NK-92 (cell line): ENCODE results near the gene SLC25A44.
A peak's percentile ranks its signal among the peaks of the same experiment; 100 is the strongest.

ENCODE experiments used
- DNase-seq: peaks from one replicate; lab custom pipeline; 2025; ENCODE audit not compliant: unreplicated experiment; lab: John Stamatoyannopoulos, UW

The SLC25A44 gene, protein sequence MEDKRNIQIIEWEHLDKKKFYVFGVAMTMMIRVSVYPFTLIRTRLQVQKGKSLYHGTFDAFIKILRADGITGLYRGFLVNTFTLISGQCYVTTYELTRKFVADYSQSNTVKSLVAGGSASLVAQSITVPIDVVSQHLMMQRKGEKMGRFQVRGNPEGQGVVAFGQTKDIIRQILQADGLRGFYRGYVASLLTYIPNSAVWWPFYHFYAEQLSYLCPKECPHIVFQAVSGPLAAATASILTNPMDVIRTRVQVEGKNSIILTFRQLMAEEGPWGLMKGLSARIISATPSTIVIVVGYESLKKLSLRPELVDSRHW

DNA sequence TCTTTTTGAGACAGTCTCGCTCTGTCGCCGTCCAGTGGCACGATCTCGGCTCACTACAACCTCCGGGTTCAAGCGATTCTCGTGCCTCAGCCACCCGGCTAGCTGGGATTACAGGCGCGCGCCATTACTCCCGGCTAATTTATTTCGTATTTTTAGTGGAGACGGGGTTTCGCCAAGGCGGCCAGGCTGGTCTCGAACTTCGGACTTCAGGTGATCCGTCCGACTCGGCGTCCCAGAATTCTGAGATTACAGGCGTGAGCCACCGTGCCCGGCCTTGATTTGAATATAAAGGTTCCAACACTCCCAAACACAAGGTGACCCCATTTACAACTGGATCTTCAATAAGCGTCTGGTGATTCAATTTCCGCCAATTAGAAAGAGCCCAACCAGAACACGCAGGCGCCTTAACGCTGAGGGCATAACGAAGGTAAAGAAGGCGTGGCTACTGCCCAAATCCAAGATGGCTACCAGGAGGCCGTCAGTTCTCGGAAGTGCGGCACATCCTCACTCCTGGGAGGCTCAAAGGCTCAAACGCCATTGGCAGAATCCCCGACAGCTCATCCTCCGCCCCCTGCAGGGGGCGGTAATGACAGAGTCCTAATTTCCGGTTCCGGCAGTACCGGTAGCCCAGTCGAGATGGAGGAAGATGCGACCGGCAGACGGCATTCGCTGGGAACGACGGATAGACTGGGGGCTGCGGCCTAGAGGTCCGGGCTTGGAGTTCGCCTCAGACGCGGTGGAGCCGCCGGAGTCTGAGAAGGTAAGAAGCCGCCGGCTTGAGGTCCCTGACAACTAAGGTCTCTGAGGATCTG is at the start of gene SLC25A44:
Gene SLC25A44, plus strand, starts transcription at position 617 of the 812 bp plus-strand sequence. CDS start 5,744 bp downstream, outside the sequence.
- DNase-seq, result peak; percentile 82

DNA sequence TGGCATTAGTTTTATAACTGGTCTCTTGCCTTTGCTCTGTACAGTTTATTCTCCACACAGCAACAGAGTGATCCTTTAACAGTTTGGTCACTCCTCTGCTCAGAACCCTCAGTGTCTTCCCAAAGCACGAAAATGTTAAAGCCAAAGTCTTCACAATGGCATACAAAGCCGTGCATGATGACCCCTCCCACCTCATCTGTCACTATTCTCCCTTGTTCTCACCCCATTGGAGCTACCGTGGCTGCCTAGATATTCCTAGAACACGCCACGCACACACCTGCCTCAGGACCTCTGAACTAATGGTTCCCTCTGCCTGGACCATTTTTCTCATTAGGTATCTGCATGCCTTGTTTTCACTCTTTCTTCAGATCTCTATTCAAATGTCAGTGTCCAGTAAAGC is 49.2 kb upstream of the SLC25A44 start:
- no peak for DNase-seq

DNA sequence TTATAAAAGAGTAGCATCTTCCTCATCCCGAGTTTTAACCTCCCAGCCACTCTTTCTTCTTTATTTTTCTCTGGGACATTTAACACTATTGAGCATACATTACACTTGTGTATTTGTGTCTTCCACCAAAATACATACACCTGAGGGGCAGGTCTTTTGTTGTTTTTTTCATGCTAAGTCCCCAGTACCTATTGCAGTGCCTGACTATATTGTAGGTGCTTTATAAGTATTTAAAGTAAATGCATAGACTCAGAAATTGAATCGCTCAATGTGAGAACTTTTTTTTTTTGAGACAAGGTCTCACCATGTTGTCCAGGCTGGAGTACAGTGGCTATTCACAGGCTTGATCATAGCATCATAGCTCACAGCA is 48.3 kb upstream of the SLC25A44 start:
- DNase-seq, result no peak

DNA sequence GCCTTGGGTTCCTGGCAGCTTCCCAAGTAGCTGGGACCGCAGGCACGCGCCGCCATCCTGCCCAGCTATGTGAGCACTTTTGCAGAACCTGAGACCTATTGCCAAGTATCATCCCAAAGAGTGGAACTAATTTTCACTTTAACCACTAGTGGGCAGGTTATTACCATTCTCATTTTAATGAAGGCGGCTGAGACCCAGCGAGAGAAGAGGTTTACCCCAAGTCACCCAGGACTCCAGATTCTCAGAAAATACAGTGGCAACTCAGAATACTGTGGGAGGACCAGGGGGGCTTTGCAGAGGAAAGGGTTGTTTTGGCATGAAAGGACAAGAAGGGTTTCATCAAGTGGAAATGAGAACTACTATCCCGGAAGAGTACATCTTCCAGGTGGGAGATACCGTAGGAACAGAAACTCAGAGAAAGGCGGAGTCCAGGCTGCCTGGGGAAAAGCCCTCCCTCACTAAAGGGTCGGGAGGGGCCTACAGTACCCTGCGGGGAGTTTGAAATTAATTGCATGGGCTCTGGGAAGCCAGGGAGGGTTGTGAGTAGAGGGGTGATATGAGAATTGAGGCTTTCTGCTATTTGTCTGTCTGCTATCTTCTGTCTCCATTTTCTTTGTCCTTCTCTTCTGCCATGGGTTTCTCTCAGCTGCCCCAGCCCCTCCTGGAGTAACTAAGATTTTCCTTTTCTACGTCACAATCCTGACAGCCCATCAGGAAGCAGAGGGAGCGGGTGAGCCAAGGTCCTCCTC is 47.7 kb upstream of the SLC25A44 start:
- DNase-seq, result no peak

DNA sequence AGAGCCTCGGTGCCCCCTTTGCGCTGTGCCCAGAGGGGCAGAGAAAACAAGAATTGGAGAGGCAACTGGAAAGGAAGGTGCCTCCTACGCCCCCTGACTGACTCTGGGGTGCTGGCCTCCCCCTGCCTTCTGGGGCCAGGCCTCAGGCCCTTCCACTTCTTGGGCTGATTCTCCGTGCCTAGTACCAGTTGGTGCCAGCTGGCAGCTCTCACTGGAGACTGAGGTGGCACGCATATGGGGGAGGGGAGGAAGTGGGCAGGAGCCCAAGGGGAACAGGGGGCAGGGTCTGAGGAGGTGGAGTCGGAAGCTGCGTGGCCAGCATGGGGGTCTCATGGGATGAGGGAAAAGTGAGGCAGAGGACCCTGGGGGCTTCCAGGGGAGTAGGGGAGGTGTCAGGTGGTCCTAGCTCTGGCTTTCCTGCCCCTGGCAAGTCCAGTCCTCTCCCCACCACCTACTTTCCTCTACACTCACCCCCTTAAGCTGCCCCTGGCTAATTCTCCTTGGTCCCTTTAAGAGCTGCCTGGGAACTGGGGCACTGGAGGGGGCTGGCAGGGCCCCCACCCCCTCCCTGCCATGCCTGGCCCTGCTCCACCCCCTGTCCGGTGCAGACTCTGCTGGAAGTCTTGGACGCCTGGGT is 47.0 kb upstream of the SLC25A44 start:
- DNase-seq, result no peak

DNA sequence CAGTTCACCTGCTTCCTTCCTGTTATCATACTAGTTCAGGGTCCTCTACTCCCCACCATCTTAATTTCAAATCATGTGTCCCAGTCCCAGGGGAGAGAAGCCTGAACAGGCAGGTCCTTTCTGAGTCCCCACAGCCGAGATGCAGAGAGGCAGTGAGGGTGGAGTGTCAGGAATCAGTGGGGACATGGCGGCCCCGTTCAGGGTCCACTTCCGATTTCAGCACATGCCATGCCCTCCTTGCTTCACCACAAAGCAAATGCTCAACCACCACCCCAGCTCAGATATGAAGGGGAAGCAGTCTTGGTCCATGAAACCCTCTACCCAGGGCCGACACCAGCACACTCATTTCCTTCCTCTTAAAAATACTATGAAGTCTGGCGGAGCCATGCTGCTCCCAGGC is 45.7 kb upstream of the SLC25A44 start:
- no peak for DNase-seq

DNA sequence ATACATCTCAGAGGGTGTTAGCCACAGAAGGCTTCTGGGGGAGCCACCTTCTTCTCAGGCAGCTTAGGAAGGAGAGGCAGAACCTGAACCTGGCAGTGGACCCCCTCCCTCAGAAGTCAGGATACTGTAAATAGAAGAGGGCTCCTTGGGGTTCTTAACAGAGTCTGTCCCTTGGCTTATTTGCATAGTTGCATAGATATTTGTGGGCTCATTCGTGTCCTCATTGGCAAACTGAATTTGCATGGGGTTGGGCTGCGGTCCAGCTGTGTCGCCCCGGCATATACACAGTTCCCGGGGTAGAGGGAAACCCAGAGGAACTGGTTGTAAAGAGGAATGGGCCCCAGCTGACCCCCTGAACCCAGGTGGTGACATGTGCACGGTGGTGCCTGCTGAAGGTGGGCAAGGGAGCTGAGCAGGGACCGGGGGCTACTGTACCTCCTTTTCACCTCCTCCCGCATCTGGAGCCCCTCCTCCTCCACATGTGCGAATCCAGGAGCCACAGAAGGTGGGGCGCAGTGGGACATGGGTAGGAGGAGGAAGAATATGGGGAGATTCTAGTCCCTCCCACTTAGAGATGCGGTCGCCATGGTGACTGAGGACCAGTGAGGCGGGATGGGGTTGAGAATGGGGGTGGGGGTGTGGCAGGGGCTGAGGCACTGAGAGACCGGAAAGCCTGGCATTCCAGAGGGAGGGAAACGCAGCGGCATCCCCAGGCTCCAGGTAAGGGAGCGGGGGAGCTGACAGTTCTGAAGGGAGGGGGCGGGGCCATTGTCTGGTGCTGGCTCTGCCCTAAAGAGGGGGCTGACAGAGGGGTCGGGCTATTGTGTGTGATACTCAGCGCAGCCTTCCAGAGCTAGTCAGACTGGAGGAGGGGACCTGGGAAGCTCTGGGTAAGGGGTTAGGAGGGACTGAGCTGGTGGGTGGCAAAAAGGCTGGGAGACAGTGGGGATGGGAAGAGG is 44.3 kb upstream of the SLC25A44 start:
- DNase-seq, result no peak

DNA sequence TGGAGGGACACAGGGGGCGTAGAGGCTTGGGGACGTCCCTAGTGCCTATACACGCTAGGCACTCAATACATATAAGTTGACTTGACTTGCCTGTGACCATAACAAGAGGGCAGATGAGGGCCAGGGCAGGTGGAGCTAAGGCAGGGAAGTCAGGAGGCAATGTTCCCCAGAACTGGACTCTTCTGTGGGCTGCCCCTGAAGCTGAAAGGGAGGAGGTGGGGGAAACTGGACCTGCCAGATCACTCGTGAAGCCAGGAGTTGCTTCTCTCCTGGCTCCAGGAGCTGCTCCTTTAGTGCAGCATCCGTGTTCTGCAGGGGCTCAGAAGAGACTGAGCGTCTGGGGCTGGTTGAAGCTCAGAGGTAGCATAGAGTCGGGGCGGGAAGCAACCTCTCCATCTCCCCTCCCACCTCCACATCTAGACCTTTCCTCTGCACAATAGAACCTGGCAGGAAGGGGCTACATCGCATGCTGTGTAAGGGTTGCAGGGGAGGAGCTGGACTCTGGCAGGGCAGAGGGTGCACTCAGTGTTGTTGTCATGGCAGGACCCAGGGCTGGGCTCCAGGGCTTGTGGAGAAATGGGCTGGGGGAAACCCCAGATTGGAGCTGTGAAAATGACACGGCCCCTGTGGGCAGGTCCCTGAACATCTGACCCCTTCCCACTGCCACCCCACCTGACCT is 43.4 kb upstream of the SLC25A44 start:
- DNase-seq, result no peak

DNA sequence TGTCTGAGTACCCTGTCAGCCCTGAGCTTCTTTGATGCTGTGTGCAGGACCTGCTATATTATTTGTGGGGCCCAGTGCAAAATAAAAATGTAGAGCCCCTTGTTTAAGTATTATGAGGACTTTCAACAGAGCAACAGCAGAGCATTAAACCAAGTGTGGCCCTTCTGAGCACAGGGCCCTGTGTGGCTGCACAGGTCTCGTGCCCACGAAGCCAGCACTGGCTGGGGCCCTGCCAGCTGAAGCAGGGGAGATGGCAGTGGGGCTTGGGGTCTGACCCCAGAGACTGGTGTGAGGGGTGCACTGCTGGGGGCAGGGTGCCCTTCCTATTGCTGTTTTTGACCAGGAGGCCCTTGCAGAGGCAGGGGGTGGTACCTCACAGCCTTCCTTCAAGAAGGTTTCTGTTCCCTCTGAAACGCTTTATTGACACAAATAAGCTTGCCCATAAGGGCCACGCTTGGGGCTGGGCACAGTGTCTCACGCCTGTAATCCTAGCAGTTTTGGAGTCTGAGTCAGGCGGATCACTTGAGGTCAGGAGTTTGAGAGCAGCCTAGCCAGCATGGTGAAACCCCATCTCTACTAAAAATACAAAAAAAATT is 42.7 kb upstream of the SLC25A44 start:
- no peak for DNase-seq

DNA sequence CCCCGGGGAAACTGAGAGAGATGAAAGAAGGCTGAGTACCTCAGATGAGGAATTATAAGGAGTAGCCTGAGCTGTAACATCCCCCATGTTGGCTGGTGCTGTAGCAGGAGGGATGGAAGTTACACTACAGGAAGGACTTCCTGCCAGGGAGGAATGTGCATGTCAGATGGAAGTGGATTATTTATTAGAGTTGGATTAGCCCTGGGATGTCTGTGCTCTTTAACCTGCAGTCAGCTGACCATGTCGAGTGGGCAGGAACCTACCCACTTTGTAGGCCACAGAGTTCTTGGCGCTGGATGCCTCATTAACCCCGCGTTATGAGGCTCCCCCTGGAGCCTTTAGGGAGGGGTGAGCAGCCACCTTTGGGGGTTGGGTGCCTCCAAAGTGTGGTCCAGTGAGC is 41.3 kb upstream of the SLC25A44 start:
- no peak for DNase-seq

DNA sequence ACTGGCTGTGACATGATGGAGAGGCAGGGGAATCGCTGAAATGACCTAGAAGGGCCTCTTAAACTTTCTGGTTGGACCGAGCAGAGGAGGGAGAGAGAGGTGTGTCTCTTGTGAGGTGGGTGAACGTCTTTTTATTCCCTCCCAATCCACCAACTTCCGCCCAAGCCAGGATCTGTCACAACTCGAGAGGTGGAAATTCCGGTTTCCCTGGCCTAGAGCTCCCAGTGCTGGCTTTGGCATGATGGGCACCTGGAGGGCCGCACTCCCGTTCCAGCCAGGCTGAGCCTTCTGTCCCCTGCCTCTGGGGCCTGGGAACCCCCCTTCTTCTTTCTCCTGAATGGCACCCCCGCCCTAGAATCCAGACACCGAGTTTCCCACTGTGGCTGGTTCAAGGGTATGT is 40.5 kb upstream of the SLC25A44 start, which contains the start of gene SEMA4A:
Gene SEMA4A, plus strand, starts transcription at position 224 of the 400 bp plus-strand sequence. CDS start 994 bp downstream, outside the sequence.
- DNase-seq, result no peak

DNA sequence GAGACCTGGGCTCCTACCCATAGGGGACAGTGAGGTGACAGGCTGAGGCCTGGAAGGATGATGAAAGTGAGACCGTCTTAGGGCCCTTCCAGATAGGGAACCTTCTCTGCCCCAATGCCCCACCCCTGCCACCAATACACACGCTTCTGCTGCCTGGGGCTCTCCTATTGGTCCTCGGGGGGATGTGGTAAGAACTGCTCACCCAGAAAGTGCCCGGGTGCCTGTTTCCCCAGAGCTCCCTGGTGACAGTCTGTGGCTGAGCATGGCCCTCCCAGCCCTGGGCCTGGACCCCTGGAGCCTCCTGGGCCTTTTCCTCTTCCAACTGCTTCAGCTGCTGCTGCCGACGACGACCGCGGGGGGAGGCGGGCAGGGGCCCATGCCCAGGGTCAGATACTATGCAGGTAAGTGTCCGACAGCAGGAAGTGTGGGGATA is 39.6 kb upstream of the SLC25A44 start:
- no peak for DNase-seq

DNA sequence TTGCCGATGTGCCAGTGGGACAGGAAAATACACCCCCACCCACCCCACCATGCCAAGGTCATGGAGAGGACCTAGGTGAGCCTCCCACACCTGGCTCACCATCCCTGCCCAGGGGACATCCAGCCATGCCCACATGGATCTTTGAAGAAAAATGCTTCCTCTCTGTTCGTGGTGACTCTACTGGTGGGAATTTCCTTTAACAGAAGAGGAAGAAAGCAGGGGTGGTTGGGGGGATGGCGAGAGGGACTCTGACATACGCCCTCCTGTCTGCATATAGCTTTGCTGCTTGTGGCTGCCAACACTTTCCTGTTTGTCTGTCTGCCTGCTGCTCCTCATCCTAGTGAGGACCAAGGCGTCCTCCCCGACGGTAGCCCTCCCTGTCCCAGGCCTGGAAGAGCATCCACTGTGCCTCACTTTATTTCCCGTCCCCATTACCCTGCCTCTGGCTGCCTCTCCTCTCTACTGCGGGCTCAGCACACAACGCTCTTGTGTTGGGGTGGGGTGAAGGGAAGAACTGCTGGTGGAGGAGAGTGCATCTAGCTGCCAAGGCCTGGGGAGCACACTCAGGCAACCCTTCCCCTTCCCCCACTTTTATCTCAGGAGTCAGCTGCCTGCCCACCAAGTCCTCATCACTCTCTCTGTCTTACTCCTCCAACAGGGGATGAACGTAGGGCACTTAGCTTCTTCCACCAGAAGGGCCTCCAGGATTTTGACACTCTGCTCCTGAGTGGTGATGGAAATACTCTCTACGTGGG is 38.0 kb upstream of the SLC25A44 start:
- DNase-seq, result no peak

DNA sequence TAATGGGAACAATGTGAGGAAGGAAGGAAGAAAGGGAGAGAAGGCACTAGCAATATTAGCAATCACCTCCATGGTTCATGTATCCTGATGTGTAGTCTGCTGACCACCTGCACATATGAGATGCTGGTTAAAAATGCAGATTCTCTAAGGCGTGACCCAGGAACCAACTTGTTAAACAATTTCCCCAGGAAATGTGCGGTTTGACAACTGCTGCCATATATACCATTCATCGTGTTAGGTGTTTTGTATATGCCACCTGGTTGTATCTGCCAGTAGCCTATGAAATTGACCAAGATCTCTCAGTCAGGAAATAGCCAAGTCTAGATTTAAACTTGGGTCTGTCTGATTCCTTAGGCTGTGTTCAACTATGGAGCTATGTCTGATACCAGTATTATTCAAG is 36.4 kb upstream of the SLC25A44 start:
- DNase-seq, result no peak

DNA sequence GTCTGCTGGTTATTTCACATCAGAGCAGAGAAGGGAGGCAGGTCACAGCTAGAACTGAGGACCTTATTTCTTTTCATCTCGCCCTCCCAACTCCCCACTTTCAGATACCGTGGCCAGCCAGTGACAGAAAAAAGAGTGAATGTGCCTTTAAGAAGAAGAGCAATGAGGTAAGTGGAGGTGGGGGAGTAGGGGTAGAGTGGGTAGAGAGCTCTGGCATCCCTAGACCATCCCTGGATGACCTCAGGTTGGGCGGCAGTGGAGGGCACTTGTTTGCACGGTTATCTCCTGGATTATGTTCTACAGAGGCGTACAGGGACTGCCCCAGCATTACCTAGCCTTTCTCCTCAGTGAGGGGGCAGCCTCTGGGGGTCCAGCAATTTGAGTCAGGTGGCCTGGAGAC is 35.9 kb upstream of the SLC25A44 start:
- no peak for DNase-seq

DNA sequence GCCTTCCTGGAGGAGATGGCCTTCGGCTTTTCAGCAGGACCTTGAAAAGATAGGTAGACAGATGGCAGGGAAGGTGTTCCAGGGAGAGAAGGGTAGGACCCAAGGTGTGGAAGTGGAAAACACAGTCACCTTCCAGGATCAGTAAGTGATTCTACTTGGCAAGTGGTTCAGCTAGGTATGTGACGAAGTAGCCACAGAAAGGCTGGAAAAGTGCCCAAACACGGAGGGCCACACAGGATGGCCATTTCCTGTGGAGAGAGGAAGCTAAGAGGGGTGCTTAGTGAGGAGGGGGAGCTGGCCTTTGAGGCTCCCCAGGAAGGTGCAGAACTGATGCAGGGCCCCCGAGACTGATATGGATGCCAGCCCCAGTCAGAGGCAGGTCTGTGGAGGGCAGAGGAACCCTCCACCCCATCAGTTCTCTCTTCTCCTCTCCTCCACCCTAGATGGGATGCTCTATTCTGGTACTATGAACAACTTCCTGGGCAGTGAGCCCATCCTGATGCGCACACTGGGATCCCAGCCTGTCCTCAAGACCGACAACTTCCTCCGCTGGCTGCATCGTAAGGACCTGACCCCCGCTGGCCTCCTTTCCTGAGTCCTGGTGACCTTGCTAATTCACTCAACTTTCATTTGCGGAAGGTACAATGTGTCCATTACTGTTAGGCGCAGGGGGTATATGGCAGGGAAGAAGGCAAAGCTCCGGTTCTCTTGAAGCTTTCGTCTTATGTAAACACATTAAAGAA is 33.7 kb upstream of the SLC25A44 start:
- no peak for DNase-seq

DNA sequence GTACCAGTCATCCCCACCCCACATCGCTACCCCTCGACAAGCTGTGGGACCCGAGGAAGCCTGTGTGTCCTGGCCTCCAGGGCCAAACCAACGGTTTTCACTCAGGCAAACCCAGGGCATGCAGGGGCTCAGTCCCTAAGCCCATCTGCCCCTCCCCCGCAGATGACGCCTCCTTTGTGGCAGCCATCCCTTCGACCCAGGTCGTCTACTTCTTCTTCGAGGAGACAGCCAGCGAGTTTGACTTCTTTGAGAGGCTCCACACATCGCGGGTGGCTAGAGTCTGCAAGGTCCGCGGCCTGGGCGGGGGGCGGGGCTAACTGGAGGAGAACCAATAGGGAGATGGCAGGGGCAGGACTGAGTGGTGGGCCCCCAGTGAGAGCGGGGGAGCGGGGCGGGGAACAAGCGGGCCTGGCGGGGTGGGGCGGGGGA is 33.1 kb upstream of the SLC25A44 start:
- DNase-seq, result no peak
